HG02610 (cell line): ENCODE results near the gene MAP7D2.
"Not testable (repeated sequence)": the region's sequence is repeated elsewhere in the genome, so short reads cannot be mapped to it uniquely, and the experiment has no call there.

Source experiments
- ATAC-seq: cut with Tn5 transposase; IDR thresholded peaks from one replicate; pipeline ENCODE4 v1.9.1; 2021; ENCODE audit warnings: mild to moderate bottlenecking, moderate library complexity; ENCODE audit not compliant: unreplicated experiment

Gene MAP7D2

GRCh38 chrX:20116577-20117240, at the start of gene MAP7D2:
Gene MAP7D2 (minus strand): TSS chrX:20116907. CDS start chrX:20116879, 28 bp downstream.
- no peak for ATAC-seq

- not testable (repeated sequence) for ATAC-seq
Observed at GRCh38 chrX:20162516-20162915, 45.8 kb upstream of the MAP7D2 start.

DNA sequence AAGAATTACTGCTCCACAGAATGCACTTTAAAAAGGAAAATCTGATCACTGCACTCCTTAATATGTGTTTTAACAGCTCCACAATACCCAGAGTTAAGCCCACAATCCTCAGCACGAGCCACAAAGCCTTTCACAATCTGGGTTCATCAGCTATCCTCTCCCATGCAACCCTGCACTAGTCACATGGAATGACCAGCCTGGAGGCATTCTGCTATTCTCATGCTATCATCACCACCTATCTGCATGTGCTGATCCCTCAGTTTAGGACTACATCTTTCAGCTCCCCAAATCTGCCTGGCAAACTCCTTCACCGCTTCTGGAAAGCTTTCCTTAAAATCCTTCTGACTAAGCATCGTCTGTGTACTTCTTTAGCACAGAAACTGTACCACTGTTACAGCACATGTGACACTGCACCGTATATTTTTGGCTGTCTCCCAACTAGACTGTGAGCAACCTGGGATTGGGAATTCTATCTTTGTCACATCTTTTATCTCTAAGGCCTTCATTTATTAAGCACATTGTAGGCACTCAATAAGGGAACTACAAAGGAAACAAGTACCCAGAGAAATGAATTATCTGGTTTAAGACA, 43.2 kb upstream of the MAP7D2 start:
- no peak for ATAC-seq

- ATAC-seq = no peak
Observed at GRCh38 chrX:20151689-20152088, 35.0 kb upstream of the MAP7D2 start.

- no peak for ATAC-seq
Observed at GRCh38 chrX:20149326-20149725, 32.6 kb upstream of the MAP7D2 start.

GRCh38 chrX:20147561-20147960, 30.9 kb upstream of the MAP7D2 start:
- ATAC-seq = no peak

- no peak for ATAC-seq
Observed at GRCh38 chrX:20144491-20144890, 27.8 kb upstream of the MAP7D2 start.

- no peak for ATAC-seq
Observed at GRCh38 chrX:20143561-20143960, 26.9 kb upstream of the MAP7D2 start.

GRCh38 chrX:20143111-20143510, 26.4 kb upstream of the MAP7D2 start:
- no peak for ATAC-seq

DNA sequence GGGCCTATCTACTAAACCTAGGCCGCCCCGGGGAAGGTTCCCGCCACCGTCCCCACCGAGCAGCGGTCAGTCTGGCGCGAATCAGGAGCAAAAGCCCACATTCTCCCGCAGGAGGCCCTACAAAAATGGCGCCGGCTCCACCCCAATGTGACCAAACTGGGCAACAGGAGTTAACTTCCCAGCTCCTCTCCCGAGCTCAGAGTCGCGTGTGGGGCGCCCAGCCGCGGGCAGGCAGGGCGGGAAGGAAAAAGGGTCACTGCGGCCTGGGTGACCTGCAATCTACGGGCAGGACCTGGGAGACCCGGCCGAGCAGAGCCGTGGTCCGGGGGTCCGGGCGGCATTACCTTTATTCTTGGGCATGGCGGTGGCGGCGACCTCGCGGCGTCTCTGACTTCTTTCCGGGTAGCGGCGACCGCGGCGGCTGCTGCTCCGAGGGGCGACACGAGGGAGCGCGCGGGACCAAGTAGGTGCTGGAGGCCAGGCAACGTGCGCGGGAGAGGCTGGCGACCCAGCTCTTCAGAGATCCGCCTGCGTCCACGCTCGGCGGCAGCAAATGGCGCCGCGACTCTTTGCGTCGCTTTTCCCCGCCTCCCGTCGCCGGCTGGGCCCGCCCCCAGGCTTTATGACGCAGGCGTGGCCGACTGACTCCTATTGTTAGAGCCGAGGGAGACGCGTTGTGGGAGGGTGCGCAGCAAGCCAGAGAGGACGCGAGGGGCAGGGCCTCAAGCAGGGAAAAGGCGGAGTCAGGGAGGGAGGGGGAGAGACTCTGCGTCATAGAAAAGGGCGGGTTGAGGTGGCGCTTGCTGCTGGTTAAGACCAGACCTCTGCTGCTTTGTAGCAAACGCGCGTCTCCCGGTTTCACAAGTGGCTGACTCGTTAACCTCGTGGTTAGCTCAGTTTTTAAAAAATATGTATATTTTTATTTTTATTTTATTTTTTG, 24.8 kb upstream of the MAP7D2 start, which contains the start of gene EIF1AX:
Gene EIF1AX (minus strand): TSS at position 558 of the 940 bp plus-strand sequence. CDS start 198 bp downstream, at position 360.
- peak; percentile 99 for ATAC-seq

DNA sequence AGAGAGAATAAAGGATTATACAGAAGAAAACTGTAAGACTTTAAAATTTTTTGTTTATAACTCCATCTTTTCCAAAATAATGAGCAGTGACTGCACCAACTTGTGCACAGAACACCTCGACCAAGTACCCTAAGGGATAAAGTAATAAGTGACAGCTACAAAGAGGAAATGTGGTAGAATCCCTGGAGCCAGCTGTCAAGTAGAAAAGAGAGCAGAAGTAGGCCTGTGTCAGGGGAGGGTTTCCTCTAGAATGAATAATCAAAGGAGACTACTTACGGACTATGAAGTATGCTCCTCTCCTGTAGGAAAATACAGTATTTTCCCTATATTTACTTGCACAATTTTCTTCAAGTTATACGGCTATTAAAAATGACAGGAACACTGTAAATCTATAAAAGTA, 23.7 kb upstream of the MAP7D2 start:
- ATAC-seq = no peak

GRCh38 chrX:20139966-20140365, 23.3 kb upstream of the MAP7D2 start:
- no peak for ATAC-seq

DNA sequence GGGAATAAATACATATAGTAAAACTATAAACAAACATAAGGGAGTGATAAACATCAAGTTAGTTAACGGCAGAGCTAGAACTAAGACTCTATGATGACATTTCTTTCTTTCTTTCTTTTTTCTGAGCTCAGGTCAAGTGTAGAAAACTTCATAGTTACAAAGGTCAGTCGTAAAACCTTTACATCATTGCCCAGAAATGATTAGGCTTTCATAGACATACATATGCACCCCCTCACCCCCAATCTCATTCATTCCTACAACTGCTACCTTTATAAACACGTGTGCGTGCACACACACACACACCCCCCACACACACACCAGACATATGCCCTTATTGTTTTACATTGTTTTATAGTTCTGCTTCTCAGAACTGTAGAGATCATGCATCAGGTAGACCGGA, 19.2 kb upstream of the MAP7D2 start:
- no peak for ATAC-seq

- ATAC-seq = no peak
Observed at GRCh38 chrX:20132666-20133065, 16.0 kb upstream of the MAP7D2 start.

DNA sequence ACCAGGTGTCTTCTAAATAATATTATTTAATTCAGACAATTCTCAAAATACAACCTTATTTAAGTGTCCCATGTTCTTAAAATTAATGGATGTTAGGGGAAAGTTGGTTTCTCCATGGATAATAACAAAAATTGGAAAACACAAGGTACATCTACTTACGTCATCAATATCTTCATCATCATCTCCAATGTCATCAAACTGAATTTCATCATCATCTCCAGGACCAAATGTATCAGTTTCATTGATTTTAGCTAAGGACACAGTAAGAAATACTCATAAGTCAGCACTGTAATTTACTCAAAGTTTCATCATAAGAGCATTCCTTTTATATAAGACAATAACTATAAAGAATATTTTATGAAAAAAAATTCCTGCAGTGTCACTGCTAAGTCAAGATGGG, 13.7 kb upstream of the MAP7D2 start:
- ATAC-seq = no peak

DNA sequence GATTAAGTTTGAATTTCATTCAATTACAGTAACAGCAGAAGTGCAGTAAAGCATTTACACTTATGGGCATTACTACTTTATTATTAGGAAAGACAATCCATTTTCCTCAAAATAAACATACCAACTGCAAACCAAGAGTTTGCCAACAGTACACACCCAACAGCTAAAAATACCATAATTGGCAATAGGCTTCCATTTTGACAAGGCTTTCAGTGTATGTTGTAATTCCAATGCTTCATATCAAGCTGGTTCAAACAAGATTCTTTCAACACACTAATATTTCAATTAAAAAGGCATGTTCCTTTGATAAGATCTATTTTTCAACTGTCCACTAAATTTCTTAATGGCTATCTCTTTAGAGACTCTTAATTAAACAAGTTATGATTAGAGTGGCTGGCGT, 12.8 kb upstream of the MAP7D2 start:
- no peak for ATAC-seq

DNA sequence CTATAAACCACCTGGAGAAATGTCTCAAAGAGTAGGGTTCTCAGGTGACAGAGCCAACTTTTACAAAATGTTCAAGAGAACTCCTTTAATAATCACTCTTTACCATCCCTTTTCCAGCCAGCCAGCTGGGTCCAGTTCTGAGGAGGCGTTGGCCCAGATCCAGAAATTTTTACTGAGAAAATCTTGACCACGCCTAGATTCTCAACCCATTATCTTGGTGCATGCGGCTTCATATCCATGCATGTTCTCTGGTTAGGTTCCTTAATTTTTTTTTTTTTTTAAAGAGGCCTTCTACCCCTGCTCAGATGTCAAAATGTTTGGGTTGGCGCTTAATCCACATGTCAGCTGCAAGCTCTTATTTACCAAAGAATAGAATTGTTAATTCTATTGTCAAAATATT, 12.0 kb upstream of the MAP7D2 start:
- no peak for ATAC-seq

DNA sequence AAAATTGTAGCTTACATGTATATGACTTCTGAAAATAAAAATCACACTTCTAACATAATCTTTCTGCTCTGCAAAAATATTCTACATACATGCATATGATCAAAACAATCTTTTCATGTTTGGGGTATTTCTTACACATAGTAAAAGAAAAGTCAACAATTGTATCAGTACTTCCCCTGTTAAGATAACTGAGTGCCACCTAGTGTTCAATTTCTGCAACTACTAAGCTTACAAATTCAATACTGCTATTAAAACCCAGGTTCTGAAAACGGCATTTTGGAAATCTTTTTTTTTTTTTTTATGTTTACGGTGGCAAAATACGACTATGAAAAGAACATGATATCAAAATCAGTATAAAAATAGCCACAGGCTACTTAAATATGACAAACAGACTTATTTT, 10.7 kb upstream of the MAP7D2 start:
- not testable (repeated sequence) for ATAC-seq

- ATAC-seq = peak; percentile 66
Observed at GRCh38 chrX:20126833-20127232, 10.1 kb upstream of the MAP7D2 start.

DNA sequence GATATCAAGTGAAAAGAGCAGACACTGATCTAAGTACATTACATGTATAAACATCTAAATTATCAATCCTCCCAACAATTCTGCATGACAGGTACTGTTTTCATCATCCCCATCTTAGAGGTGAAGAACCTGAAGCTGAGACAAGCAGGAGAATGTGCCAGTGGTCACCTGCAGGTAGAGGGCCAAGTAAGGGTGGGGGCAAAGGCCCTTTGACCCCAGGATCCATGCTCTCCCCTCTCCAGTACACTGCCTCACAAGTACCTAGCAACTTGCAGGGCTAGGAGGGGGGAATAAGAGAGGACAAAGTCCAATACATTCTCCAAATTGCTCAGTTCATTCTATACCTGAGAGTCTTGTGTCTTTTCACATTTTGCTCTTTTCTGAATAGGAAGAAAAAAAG, 8.3 kb upstream of the MAP7D2 start:
- ATAC-seq = no peak

GRCh38 chrX:20118065-20118824, 1.5 kb upstream of the MAP7D2 start:
- ATAC-seq = no peak
